ENCODE data around the gene EFHD2.

GRCh38 chr1:15456313-15456954, 46.7 kb downstream of the EFHD2 start, which contains the start of gene CELA2A:
- no peak for TF ChIP-seq CTCF (IDR thresholded peaks at IDR 0.05)
- no peak for TF ChIP-seq POLR2A (IDR thresholded peaks at IDR 0.05)

Measured in prostate gland (tissue), 2 donors.